IMR-90 (cell line): Measurements from ENCODE around the gene RAB38. TPM values are rescaled to one million over a fixed set of nuclear protein-coding genes. Genes with fewer than 3 reads are reported as not detected.

ENCODE experiments used
- ATAC-seq: fragments of 200-7000 bp; cut with Tn5 transposase; 2 replicates; pipeline ENCODE4 v1.9.1; 2020; ENCODE audit warnings: low read depth, mild to moderate bottlenecking, moderate library complexity
- BruUV-seq: library from RNA; stranded (reverse); fragments of 400-500 nt; replicated peaks from 2 replicates; lab custom pipeline; 2021; lab: Mats Ljungman, UMichigan
- CTCF ChIA-PET: fragments of 300-600 bp; formaldehyde crosslinking; extraction: SDS; loops from one replicate; lab custom pipeline; 2021; ENCODE audit warnings: antibody characterized with exemption; lab: Yijun Ruan, JAX
- POLR2A ChIA-PET: fragments of 300-600 bp; sonication (Branson Sonifier 250); formaldehyde crosslinking; loops from one replicate; lab custom pipeline; 2022; ENCODE audit warnings: antibody characterized with exemption; ENCODE audit not compliant: unreplicated experiment; lab: Charles Lee
- DNase-seq: peaks from one replicate; pipeline ENCODE4 v3.0.0; 2013
- H2AFZ ChIP-seq: replicated peaks from 2 replicates; pipeline ENCODE3; 2013; ENCODE audit warnings: low read length, mild to moderate bottlenecking; ENCODE audit not compliant: poor library complexity
- H2AK5ac ChIP-seq: 2 replicates; pipeline ENCODE4 v1.6.1; 2013; ENCODE audit warnings: low read depth, low read length, inconsistent platforms
- H2AK9ac ChIP-seq: replicated peaks from 2 replicates; pipeline ENCODE3; 2013; ENCODE audit warnings: mild to moderate bottlenecking, low read depth, low read length, moderate library complexity; ENCODE audit not compliant: poor library complexity
- H2BK120ac ChIP-seq: 2 replicates; pipeline ENCODE4 v1.6.1; 2013; ENCODE audit warnings: low read depth, low read length, inconsistent platforms
- H2BK15ac ChIP-seq: 3 replicates; pipeline ENCODE4 v1.6.1; 2013; ENCODE audit warnings: low read depth, low read length, inconsistent platforms
- H2BK20ac ChIP-seq: 2 replicates; pipeline ENCODE4 v1.6.1; 2013; ENCODE audit warnings: low read depth, mild to moderate bottlenecking, inconsistent platforms, low read length, moderate library complexity
- H2BK5ac ChIP-seq: 2 replicates; pipeline ENCODE4 v1.6.1; 2013; ENCODE audit warnings: mild to moderate bottlenecking, low read depth, low read length, inconsistent platforms; ENCODE audit not compliant: poor library complexity, severe bottlenecking
- H3K14ac ChIP-seq: replicated peaks from 2 replicates; pipeline ENCODE4 v1.6.1; 2013; ENCODE audit warnings: low read depth, low read length, inconsistent platforms
- H3K18ac ChIP-seq: 2 replicates; pipeline ENCODE4 v1.6.1; 2013; ENCODE audit warnings: low read depth, low read length, control low read depth
- H3K23ac ChIP-seq: 2 replicates; pipeline ENCODE4 v1.6.1; 2013; ENCODE audit warnings: low read depth, low read length, inconsistent platforms
- H3K27ac ChIP-seq: 2 replicates; pipeline ENCODE4 v1.5.1; 2013; ENCODE audit warnings: mild to moderate bottlenecking, control low read depth, low read length; ENCODE audit not compliant: insufficient read depth
- H3K27me3 ChIP-seq: 2 replicates; pipeline ENCODE4 v1.6.1; 2013; ENCODE audit warnings: low read length; ENCODE audit not compliant: control insufficient read depth, insufficient read depth
- H3K36me3 ChIP-seq: 2 replicates; pipeline ENCODE4 v1.6.1; 2013; ENCODE audit warnings: low read length, mixed read lengths; ENCODE audit not compliant: control insufficient read depth, insufficient read depth
- H3K4ac ChIP-seq: 2 replicates; pipeline ENCODE4 v1.6.1; 2013; ENCODE audit warnings: low read depth, low read length, inconsistent platforms
- H3K4me1 ChIP-seq: 2 replicates; pipeline ENCODE4 v1.6.1; 2013; ENCODE audit warnings: low read length, mixed read lengths; ENCODE audit not compliant: control insufficient read depth, insufficient read depth
- H3K4me2 ChIP-seq: 2 replicates; pipeline ENCODE4 v1.6.1; 2013; ENCODE audit warnings: low read depth, mild to moderate bottlenecking, control low read depth, low read length, moderate library complexity
- H3K4me3 ChIP-seq: 2 replicates; pipeline ENCODE4 v1.5.1; 2013; ENCODE audit warnings: low read depth, mild to moderate bottlenecking, control low read depth, low read length, moderate library complexity; ENCODE audit not compliant: insufficient read depth
- H3K56ac ChIP-seq: 2 replicates; pipeline ENCODE4 v1.6.1; 2013; ENCODE audit warnings: low read length, inconsistent platforms; ENCODE audit not compliant: insufficient read depth; ENCODE audit errors: extremely low read depth
- H3K79me1 ChIP-seq, 2 experiments: 2 replicates each; pipeline ENCODE4 v1.6.1; 2013; ENCODE audit warnings: low read length in 2 of 2, inconsistent platforms in 1 of 2, low read depth in 1 of 2
- H3K9ac ChIP-seq: 2 replicates; pipeline ENCODE4 v1.6.1; 2013; ENCODE audit warnings: low read depth, low read length, control low read depth
- H3K9me1 ChIP-seq: 2 replicates; pipeline ENCODE4 v1.6.1; 2013; ENCODE audit warnings: low read length, inconsistent platforms; ENCODE audit not compliant: insufficient read depth
- H3K9me3 ChIP-seq: 2 replicates; pipeline ENCODE4 v1.6.1; 2013; ENCODE audit warnings: low read length; ENCODE audit not compliant: control insufficient read depth, insufficient read depth
- H4K20me1 ChIP-seq: 2 replicates; pipeline ENCODE4 v1.6.1; 2013; ENCODE audit warnings: low read length, inconsistent platforms; ENCODE audit not compliant: insufficient read depth
- H4K5ac ChIP-seq: 2 replicates; pipeline ENCODE4 v1.6.1; 2013; ENCODE audit warnings: mild to moderate bottlenecking, low read depth, low read length, control low read depth
- H4K8ac ChIP-seq, 2 experiments: 2 replicates each; pipeline ENCODE4 v1.6.1; 2013; ENCODE audit warnings: low read depth in 2 of 2, low read length in 2 of 2, control low read depth in 1 of 2, inconsistent platforms in 1 of 2
- H4K91ac ChIP-seq: 2 replicates; pipeline ENCODE4 v1.6.1; 2013; ENCODE audit warnings: low read depth, low read length, inconsistent platforms; ENCODE audit not compliant: insufficient read depth
- BHLHE40 ChIP-seq: fragments of 150-350 bp; IDR thresholded peaks from 2 replicates; pipeline ENCODE4 v1.6.1; 2016; ENCODE audit warnings: mild to moderate bottlenecking, low read depth, low read length
- CEBPB ChIP-seq: IDR thresholded peaks from 2 replicates; pipeline ENCODE4 v1.6.1; 2012; ENCODE audit warnings: low read depth, low read length, improper control_type of control experiment
- FOS ChIP-seq: fragments of 150-350 bp; IDR thresholded peaks from 2 replicates; pipeline ENCODE4 v1.6.1; 2016; ENCODE audit warnings: low read depth, low read length
- MAFK ChIP-seq: IDR thresholded peaks from 2 replicates; pipeline ENCODE4 v1.6.1; 2012; ENCODE audit warnings: low read depth, low read length, improper control_type of control experiment
- MXI1 ChIP-seq: IDR thresholded peaks from 2 replicates; pipeline ENCODE4 v1.6.1; 2012; ENCODE audit warnings: low read depth, mild to moderate bottlenecking, low read length, moderate library complexity, borderline replicate concordance
- NFE2L2 ChIP-seq: fragments of 150-350 bp; IDR thresholded peaks from 2 replicates; pipeline ENCODE4 v1.6.1; 2016; ENCODE audit warnings: low read depth, mild to moderate bottlenecking, low read length
- RAD21 ChIP-seq: IDR thresholded peaks from 2 replicates; pipeline ENCODE4 v1.6.1; 2012; ENCODE audit warnings: low read length, improper control_type of control experiment
- RCOR1 ChIP-seq: IDR thresholded peaks from 2 replicates; pipeline ENCODE4 v1.6.1; 2012; ENCODE audit warnings: mild to moderate bottlenecking, low read length, improper control_type of control experiment; ENCODE audit not compliant: insufficient replicate concordance
- SMC3 ChIP-seq: fragments of 150-350 bp; IDR thresholded peaks from 2 replicates; pipeline ENCODE4 v1.6.1; 2016; ENCODE audit warnings: low read depth, mild to moderate bottlenecking, antibody characterized with exemption, low read length, moderate library complexity
- WGBS, 2 experiments: methylation state at CpG; one replicate each; pipeline versions ENCODE4 v1.1.5 to v1.1.7; 2013; ENCODE audit warnings: missing lambda C conversion rate in 2 of 2; ENCODE audit not compliant: insufficient read length in 1 of 2; ENCODE audit errors: extremely low coverage in 2 of 2; 5-methylcytosine and 5-hydroxymethylcytosine counted together
- dilution Hi-C: fragments of 300-500 bp; cut with HindIII; formaldehyde crosslinking; loops from one replicate; pipeline ENCODE4 v1.14.3; 2018; ENCODE audit warnings: low sequenced_read_pairs; ENCODE audit not compliant: unreplicated experiment
- in situ Hi-C: fragments of 300-500 bp; cut with MboI; formaldehyde crosslinking; loops from 3 replicates; pipeline ENCODE4 v1.14.3; 2019; ENCODE audit warnings: low sequenced_read_pairs, inconsistent platforms, mixed read lengths
- intact Hi-C: fragments of 100-400 bp; cut with micrococcal nuclease; formaldehyde crosslinking; loops from 2 replicates; pipeline ENCODE4 v1.10.0; 2022
- polyA plus RNA-seq, 3 experiments: library from polyadenylated mRNA; depleted of rRNA; stranded (reverse); fragments of >200 nt; gene quantifications; 2 replicates each; pipeline ENCODE4 v1.2.3, GENCODE V29; 2012; ENCODE audit warnings: low replicate concordance in 1 of 3
- total RNA-seq: library from RNA; depleted of rRNA; stranded (reverse); fragments of >200 nt; gene quantifications from 2 replicates; pipeline ENCODE4 v1.2.3, GENCODE V29; 2012
- TF ChIP-seq, protein P1 (sequence below): fragments of 150-350 bp; IDR thresholded peaks from 2 replicates; pipeline ENCODE4 v1.6.1; 2017; ENCODE audit warnings: mild to moderate bottlenecking, antibody characterized with exemption, low read length, low read depth
- TF ChIP-seq, protein P2 (sequence below): fragments of 150-350 bp; IDR thresholded peaks from 2 replicates; pipeline ENCODE4 v1.6.1; 2016; ENCODE audit warnings: low read depth, mild to moderate bottlenecking, low read length, moderate library complexity, borderline replicate concordance

The RAB38 gene
- total and polyA plus RNA-seq, 2 of the 4 experiments (the other 2 are of a cell fraction) = 5.0 to 6.5 TPM

DNA sequence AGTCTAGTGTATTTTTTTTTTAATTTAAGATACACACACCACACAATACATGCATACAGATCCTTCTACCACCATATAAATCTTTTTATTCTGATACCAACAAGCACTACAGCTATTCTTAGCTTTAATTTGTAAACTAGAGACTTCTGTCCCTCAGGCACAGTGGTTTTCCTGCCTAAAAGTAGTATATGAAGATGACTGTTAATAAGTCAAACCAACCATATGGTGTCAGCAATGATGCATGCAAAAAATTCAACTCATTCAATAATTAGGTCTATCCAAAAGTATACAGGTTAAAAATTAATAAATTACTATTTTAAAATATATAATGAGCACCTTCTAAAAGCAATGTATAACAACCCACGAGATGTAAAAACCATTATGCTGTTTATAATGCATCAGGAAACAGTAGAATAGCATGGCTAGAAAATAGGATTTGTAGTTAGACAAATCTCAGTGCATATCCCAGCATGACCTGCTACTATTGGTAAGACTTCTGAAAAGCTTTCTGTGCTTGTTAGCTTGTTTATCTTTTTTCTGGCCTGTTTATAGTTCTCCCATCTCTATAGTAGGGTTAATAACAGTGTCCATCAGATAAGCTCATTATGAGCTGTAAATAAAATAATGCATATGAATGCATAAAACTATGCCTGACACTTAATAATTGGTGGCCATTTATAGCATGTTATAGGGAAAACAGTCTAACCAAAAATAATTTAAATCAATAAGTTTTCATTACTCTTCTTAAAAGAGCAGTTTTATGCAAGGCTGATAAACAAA, 10.2 kb downstream of the RAB38 start:
- in situ Hi-C loops (no loop called here), intact Hi-C loops (no loop called here), dilution Hi-C loops (no loop called here)
- Histone ChIP-seq H3K27ac (no peak overlapping the region), H3K9ac (no peak overlapping the region), H3K79me1 (no peaks in the 10 kb centered on the region), H2BK15ac (no peak overlapping the region), H2BK5ac (no peak overlapping the region), H3K4ac (no peak overlapping the region), H2BK120ac (no peak overlapping the region), H3K23ac (no peak overlapping the region), H3K14ac (no peak overlapping the region), H4K8ac (no peak overlapping the region), H4K20me1 (no peaks in the 10 kb centered on the region), H3K4me1 (no peaks in the 10 kb centered on the region), H2AK9ac (no peak overlapping the region), H3K56ac (no peak overlapping the region), H3K4me3 (no peak overlapping the region), H3K27me3 (no peaks in the 10 kb centered on the region), H3K9me1 (no peaks in the 10 kb centered on the region), H4K91ac (no peak overlapping the region), H3K36me3 (no peaks in the 10 kb centered on the region), H3K4me2 (no peak overlapping the region), H2BK20ac (no peak overlapping the region), H3K9me3 (no peaks in the 10 kb centered on the region), H2AK5ac (no peak overlapping the region), H4K5ac (no peak overlapping the region), H2AFZ (no peak overlapping the region), H3K18ac (no peak overlapping the region)
- no TSS peak for BruUV-seq
- CTCF ChIA-PET = no interaction called here
- WGBS, 2 experiments = no CpG with 5 or more reads among the region's 1 CpG
- DNase-seq (no peak), ATAC-seq (no peak)
- POLR2A ChIA-PET = no interaction called here
- TF ChIP-seq FOS = no peak
- no peak for TF ChIP-seq CEBPB
- no peak for TF ChIP-seq RCOR1
- TF ChIP-seq MXI1 = no peak
- no peak for TF ChIP-seq BHLHE40
- no peak for TF ChIP-seq MAFK
- TF ChIP-seq SMC3 = no peak
- TF ChIP-seq, protein P1, sequence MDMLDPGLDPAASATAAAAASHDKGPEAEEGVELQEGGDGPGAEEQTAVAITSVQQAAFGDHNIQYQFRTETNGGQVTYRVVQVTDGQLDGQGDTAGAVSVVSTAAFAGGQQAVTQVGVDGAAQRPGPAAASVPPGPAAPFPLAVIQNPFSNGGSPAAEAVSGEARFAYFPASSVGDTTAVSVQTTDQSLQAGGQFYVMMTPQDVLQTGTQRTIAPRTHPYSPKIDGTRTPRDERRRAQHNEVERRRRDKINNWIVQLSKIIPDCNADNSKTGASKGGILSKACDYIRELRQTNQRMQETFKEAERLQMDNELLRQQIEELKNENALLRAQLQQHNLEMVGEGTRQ = no peak
- TF ChIP-seq RAD21 = no peak
- TF ChIP-seq, protein P2, sequence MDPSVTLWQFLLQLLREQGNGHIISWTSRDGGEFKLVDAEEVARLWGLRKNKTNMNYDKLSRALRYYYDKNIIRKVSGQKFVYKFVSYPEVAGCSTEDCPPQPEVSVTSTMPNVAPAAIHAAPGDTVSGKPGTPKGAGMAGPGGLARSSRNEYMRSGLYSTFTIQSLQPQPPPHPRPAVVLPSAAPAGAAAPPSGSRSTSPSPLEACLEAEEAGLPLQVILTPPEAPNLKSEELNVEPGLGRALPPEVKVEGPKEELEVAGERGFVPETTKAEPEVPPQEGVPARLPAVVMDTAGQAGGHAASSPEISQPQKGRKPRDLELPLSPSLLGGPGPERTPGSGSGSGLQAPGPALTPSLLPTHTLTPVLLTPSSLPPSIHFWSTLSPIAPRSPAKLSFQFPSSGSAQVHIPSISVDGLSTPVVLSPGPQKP = no peak
- no peak for TF ChIP-seq NFE2L2
